ENCODE results near the gene KMT2C.
"Not testable (repeated sequence)": the region's sequence is repeated elsewhere in the genome, so short reads cannot be mapped to it uniquely, and the experiment has no call there.

- TF ChIP-seq NANOG (IDR thresholded peaks at IDR 0.05; ENCODE audit: insufficient read depth, low read depth, low read length, poor library complexity, severe bottlenecking); EGR1 (IDR thresholded peaks at IDR 0.05; ENCODE audit: borderline replicate concordance, low read depth, low read length); CTCF (IDR thresholded peaks at IDR 0.05; ENCODE audit: control extremely low read depth in 1 of 3, insufficient read depth in 1 of 3, low read depth in 1 of 3, low read length in 3 of 3); USF2 (IDR thresholded peaks at IDR 0.05; ENCODE audit: low read length): not testable (repeated sequence)
Observed at GRCh38 chr7:152469576-152469975, 33.8 kb upstream of the KMT2C start.

All from H1 (cell line).